Hematopoietic multipotent progenitor cell treated with erythropoietin and hydrocortisone succinate and interleukin-3 and kit ligand, for 15 days (in vitro differentiated cells): ENCODE results near the gene NAP1L4.

Source experiments
- DNase-seq: peaks from one replicate; pipeline ENCODE4 v3.0.0-alpha.2; 2015; ENCODE audit warnings: low spot score

NAP1L4 gene, protein sequence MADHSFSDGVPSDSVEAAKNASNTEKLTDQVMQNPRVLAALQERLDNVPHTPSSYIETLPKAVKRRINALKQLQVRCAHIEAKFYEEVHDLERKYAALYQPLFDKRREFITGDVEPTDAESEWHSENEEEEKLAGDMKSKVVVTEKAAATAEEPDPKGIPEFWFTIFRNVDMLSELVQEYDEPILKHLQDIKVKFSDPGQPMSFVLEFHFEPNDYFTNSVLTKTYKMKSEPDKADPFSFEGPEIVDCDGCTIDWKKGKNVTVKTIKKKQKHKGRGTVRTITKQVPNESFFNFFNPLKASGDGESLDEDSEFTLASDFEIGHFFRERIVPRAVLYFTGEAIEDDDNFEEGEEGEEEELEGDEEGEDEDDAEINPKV

DNA sequence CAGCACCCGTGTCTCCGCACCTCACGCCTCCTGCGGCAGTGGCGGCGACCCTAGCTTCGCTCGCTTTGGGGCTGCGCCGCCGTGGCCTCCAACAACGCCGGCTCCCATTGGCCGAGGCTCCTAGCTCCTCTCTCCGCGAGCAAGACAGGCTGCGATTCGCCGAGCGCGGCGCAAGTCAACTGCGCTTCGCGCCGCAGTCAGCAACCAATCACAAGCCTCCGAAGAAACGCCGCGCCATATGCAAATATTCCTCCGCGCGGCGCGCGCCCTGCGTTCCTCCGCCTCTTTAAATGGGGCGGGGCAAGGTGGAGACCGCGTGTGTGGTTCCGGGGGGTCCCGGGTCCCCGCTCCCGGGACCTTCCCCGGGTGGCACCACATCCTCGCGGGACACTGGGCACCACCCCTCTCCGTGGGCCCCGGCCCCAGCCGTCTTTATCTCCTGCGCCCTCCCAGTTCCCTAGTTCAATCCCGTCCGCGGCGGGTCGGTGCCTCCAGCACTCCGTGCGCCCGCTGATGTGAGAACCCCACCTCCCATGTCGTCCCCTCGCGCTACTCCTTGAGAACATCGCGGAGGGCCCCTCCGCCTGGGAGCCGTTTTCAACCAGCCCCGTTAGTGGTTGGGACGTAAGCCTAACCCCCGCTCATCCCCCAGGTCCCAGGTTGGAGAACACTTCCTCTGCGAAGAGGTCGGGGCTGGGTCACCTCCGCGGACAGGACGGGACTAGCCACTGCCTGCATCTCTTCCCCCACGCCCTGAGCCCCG lies at the start of gene NAP1L4:
Gene NAP1L4 (minus strand): TSS at position 96 of the 763 bp plus-strand sequence. CDS start 13,109 bp downstream, outside the sequence.
- peak; percentile 97 for DNase-seq

DNA sequence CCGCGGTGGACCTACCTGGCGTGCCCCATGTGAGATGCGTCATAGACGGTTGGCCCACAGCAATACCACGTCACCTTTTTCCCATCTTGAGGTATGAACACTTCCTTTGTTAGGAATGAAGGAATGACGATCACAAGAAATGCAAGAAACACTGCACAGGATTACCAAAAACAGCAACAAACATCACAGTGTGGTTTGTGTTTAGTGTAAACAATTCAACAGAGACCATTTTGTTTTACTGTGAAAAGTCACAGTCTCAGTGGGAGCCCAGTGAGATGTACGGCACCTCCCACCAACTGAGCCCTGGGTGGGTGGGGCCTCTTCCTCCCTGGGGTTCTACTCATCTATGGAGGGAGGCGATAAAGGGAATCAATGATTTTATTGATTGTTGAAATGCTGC lies 48.8 kb upstream of the NAP1L4 start:
- DNase-seq = no peak

DNA sequence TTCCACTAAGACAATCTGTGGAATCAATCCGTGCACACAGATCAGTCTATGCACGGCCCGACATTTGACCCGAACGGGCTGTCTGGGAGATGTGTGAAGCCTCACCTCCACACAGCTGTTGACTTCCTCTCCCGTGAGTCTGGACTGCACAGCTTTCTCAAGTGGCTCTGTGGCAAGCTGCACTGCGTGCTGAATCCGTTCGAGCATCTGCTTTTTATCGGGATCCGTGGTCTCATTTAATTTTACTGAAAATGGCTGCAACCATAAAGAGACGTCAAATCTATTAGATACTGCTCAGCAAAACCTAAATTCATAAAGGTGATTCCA lies 45.8 kb upstream of the NAP1L4 start:
- no peak for DNase-seq

DNA sequence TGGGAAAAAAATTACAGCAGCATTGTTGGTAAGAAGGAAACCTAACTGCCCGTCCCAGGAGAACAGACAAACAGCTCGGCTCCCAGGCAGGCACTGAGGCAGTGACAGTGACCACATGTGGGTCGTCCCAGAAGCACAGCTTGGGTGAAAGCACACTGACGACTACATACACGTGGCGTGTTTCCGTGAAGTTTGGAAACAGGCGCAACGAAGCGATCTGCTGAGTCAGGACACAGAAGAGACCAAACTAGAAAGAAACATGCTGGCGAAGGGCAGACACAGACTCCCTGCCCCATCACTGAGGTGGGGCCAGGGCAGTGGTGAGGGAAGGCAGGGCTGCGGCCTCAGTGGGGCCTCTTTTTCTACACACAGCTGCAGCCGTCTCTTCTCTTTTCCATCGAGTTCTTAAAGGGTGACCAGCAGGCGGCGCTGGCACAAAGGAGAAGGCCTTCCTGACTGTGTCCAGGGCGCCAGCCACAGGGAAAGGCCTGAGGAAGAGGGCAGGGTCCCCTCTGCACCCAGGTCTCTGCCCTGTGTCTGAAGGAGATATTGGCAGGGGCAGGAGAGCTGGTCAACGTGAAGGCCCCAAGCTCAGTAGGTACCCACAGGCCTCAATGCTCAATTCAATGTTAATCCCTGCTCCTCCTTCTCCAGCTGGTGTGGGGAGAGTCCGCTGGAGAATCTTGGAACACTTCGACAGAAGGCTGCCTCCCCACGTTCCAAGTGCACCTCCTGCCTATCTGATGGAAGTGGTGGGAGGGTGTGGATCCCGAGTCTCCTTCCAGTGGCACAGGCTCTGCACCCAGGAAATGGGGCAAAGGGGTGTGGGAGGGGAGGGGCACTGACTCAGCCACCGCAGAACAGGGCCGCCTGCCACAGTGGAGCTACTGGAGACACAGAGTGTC lies 45.2 kb upstream of the NAP1L4 start:
- DNase-seq = peak; percentile 73

DNA sequence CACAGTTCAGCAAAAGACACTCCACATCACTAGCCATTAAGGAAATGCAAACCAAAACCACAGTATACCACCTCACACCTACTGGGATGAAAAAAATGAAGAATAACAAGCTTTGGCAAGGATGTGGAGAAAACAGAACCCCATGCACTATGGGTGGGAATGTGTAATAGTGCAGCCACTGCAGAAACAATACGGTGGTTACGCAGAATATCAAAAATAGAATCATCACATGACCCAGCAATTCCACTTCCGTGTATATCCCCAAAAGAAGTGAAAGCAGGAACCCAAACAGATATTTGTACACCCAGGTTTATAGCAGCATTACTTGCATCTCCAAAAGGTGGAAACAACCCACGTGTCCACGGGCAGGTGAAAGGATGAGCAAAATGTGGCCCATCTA lies 44.3 kb upstream of the NAP1L4 start:
- DNase-seq = no peak

DNA sequence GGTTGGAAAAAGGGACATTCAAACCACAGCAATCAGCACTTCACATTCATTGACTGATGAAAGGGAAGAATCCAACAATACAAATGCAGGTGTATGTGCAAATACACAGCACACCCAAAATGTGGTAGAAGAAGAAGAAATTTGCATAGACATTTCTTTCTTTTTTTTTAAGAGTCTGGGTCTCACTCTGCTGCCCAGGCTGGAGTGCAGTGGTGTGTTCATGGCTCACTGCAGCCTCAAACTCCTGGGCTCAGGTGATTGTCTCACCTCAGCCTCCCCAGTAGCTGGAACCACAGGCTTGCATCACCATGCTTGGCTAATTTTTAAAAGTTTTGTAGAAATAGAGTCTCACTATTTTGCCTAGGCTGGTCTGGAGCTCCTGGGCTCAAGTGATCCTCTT lies 43.2 kb upstream of the NAP1L4 start:
- no peak for DNase-seq

DNA sequence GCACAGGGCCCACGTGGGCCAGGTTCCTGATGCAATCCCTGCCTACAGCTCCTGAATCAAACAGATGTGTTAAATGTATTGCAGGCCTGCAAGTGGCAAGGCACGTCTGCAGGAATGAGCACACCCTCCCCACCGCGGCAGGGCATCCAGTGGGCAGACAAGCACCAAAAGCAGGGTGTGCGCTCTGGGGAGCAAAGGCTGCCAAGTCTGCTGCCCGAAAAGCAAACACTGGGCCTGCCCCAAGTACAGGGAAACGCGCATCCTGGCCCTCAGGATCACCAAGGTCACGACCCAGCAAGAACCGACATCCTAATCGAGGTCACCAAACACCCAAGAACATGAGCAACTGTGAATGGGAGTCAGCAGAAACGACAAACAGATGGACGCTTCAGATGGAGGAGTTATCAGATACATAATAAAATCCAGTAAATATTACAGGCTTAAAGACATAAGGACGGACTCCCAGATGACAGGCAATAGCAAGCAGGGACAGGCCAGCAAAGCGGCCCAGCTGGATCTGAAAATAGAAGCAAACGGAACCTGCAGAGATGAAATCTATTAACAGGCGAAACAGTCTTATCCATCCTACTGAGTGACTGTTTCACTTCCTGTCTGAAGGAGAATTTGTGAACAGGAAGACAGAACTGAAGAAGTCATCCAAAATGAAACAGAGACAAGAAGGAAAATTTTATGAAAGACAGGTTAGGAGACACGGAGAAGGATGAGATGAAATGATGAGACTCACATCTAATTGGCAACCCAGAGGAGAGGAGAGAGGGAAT lies 38.4 kb upstream of the NAP1L4 start:
- DNase-seq = no peak

DNA sequence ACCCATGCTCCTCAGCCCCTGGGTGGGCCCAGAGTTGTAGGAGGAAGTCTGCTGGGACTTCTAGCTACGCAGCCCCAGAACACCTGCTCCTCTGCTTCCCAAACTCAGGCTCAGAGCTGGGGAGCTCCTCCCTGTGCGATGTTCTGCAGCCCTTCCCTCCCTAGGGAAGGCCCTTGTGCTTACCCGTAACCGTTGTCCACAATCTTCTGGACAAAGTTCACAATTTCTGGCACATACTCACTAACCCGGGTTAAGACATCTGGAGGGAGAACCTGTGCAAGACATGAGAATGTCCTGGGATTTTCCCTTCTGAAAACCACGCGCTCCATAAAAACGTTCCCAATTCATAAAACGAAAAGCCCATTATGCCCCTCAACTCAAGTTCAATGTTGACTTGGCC lies 36.7 kb upstream of the NAP1L4 start:
- DNase-seq = no peak

DNA sequence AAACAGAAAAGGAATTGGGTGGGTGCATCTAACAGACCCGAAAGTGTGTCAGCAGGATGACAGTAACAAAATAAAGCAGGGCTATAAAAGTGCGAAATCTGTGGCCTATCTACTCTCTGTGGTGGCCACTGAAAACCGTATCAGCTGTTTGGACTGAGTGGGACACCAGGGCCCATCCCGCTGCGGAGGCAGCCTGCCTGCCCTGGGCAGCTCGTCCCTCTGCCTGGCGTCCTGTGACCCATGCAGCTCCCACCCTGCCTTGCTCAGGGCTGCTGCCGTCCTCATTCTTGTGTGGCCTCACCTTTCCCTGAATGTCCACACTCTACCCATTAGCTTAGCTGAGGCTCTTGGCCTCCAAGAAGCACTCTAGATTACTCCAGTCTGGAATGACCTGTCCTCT lies 34.7 kb upstream of the NAP1L4 start:
- no peak for DNase-seq

DNA sequence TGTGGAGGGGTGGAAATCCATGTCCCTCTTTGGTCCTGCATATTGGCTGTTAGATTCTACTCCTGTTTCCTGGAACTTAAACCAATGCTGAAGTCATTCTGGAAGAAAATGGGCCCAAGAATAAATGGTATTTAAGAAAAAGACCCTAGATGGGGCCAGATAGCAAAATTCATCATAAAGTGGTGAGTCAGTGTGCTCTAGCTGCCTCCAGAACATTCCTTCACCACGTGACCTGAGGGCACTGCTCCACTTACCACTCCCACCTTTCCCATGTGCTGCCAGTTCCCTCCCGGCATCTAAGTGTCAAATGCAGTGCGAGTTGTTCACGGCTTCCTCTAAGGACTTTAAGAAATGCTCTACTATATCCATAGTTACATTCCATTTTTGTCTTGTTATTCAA lies 30.9 kb upstream of the NAP1L4 start:
- no peak for DNase-seq

DNA sequence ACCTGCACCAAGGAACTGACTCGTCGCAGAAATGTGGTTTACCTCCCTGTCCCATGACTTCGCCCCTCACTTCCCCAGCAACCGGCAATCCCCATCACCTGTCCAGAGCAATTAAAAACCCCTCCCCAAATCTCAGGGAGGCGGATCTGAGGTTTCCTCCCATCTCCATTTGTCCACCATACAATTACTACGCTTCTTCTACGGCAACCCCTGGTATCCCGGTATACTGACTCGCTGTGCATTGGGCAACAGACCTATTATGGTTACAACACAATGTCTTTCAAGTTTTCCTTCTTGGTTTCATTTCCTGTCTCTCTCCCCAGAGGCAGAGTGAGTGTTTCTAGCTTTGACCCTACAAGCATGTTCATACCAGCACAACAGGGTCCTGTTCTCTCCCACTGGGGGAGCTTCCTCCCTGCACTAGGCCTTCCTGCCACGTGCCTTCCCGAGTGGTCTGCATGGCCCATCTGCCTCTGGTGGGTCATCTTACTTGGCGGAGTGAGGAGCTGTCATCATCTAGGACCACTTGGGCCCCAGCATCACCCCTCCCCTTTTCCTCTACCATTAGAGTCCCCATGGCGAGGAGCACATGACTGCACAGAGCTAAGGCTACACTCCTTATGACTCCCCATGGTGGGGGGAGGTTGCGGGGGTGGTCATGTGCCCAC lies 30.3 kb upstream of the NAP1L4 start:
- no peak for DNase-seq

DNA sequence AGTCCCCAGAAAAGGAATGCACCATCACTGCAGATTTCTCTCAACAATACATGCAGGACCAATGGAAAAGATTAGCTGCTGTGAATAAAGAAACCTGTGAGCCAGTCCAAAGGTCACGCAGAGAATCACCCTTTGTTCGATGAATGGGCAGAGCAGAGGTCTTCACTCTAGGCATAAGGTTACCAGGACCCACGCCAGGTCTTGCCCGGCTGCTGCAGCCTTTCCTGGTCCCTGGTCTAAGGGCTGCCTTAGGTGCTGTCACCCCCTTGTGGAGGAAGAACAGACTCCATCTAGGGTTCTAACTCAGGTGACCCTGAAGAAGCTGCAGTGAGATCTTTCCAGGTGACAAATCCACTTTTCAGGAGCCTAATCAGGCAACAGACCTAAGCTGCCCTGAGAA lies 29.0 kb upstream of the NAP1L4 start:
- DNase-seq = peak; percentile 46

DNA sequence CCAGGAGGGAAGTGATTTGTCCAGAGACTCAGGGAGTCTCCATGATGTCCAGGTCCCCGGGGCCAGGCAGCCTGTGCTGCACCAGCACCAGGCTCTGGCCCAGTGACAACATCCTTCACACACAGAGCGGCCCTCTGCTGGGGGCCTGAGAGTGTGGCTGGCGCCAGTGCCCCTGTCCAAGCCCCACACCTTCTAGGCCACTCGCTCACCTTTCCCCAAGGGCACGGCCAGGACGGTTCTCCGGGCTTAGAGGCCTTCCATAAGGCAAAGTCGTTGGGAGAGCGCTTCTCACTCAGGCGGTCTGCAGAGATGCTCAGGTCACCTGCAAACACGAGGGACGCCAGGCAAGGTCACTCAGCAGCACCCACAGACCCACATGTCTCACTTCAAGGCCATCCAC lies 27.9 kb upstream of the NAP1L4 start:
- DNase-seq = no peak

DNA sequence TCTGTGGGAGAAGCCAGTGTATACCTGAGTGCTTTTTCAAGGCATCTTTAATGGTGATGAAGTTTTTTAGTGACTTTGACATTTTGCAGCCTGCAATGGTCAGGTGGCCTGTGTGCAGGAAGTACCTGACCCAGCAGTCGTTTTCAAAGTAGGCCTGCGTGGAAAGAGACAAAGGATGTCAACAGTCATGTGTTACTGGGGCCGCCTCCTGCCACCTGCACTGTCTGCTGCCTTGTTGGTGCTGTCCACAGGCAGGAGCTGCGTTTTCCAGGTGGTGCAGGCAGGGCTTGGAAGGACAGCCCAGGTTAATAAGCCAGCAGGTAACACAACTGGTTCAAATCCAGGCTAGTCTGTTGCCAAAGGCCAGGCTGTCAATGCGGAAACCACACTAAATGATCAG lies 26.5 kb upstream of the NAP1L4 start:
- no peak for DNase-seq

DNA sequence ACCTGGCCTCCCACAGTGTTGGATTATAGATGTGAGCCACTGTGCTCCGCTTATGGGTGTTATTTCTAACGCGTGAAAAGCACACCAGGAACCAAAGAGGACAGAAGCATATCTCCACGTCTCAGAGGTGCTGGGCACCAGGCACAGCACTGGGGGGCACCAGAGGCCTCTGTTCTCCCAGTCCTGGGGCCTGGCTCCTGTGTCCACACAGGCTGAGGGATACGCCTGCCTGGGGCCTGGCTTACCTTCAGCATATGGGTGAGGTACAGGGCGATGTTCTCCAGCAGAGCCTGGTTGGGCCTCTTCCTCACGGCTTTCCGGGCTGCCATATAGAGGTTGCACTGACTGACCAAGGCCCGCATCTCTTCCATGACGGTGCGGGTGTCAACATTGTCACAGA lies 24.7 kb upstream of the NAP1L4 start:
- DNase-seq = no peak

DNA sequence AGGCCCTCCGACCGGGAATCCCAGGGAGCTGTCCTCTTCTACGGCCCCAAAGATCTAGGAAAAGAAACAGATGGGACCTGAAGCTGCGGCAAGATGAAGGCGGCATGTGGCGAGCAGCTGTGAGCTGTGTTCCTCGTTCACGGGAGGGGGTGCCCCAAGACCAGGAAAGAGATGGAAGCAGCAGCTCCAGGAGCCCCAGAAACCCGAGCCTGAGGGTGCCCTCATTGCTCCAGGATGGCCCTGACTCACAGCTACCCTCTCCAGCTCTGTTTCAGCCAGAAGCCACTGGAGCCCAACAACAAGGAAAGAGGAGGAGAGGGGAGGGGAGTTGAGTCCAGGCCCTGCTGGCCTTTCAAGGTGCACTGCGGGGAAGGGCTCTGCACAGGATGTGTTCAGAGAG lies 23.7 kb upstream of the NAP1L4 start:
- no peak for DNase-seq

DNA sequence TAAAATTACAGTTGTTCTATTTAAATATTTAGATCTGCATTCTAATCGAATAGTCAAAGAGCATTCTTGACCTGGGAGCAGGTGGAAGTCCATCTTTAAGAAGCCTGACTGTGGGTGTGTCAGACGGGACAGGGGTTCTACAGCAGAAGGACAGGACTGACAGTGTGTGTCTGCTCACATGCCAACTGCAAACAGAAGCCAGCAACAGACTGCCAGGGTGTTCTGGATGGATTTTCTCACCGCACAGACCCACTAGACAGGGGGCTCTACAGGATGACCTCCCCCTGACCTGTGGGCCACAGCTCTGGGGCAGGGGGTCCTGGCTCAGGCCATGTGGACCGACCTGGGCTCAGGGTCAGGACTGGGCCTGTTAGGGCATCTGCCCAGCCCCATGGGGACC lies 22.8 kb upstream of the NAP1L4 start:
- DNase-seq = no peak

DNA sequence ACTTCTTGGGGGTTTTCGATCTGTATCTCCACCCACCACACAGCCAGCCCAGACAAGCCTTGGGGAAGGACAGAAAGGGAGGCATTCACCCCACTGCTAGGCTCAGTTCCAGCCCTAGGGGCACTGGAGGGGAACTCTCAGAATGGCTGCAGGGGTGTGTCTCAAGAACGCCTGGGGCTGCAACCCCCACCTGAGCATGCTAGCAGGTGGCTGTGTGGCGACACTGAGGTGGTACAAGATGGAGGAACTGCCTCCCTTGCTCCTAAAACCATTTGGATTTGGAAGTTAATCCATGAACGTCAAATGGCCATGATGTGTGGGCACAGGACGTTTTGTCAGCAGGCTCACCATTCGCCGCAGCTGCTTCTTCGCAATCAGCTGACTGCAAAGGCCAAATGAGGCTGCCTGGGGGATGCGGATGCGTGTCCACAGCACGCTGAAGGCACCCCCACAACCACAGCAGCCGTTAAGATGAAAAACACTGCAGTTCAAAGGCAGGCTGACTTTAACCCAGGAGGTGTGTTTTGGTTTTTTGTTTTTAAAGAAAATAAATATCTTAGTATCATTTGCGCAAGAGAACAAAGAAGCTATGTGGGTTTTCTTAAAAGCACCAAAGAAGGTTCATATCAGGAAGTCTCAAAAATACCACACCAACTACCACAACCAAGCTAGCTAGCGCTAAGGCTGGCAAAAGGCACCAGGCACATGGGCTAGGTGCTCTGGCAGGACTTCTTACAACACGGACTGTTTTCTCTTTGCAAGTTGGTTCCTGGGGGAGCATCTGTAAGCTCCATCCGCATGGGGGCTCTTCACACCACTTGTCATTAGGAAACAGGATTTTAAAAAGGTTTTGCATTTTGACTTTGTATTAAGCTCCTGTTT lies 22.2 kb upstream of the NAP1L4 start:
- no peak for DNase-seq

DNA sequence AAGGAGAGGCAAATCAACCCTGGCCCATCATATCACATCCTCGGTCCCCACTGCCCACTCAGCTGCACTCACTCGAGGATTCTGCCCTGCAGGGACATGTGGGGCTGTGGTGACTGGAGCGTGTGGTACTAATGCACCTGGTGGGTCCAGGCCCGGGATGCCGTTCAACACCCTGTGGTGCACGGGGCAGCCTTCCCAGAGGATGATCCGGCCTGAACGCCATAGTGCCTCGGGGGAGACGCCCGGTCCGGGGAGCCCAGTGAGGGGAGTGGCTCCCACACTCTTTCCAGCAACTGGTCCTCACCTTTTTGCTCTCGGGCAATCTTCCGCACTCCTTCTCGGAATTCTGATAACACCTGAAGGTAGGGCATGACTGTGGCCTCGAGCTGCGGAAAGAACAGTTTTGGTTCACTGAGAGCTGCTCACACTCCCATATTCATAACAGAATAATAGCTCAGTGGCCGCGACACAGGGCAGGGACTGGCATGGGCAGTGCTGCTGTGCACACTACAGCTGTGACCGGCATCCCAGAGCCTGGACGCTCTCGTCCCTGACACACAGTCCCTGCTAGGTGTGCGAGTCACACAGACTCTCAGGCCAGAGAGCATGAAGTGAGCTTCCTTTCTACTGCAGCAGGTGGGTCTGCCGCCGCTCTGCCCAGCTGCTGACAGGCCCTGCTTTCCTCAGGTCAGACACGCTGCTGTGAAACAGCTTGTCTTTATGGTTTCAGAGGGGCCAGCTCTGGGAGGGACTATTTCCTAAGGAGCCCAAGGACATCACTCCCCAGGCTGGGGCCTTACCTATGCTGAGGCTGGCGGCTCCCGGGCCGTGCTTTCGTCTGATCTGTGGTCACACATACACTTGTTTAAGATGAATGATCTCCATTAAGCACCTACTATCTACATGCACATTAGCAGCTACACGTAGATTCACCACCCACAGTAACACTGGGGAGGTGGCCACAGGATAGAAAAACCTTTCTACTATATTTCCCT lies 20.1 kb upstream of the NAP1L4 start:
- DNase-seq = no peak
